Astrocyte (in vitro differentiated cells and primary cell): ENCODE results near the gene BMAL2. TPM values are rescaled to one million over a fixed set of nuclear protein-coding genes. Genes with fewer than 3 reads are reported as not detected.

Experiments used
- DNase-seq: peaks from one replicate; pipeline ENCODE4 v3.0.0-alpha.2; 2010; ENCODE audit warnings: low read depth
- FAIRE-seq: peaks from 2 replicates; lab custom pipeline; 2011; peaks lifted over from hg19 to GRCh38; lab: Jason Lieb, UNC
- H2AFZ ChIP-seq: 2 replicates; pipeline ENCODE4 v1.6.0; 2012; ENCODE audit warnings: low read depth, low read length, inconsistent platforms
- H3K27ac ChIP-seq: 2 replicates; pipeline ENCODE4 v1.5.1; 2011; ENCODE audit warnings: low read depth, low read length, inconsistent platforms
- H3K27me3 ChIP-seq: 2 replicates; pipeline ENCODE4 v1.6.0; 2011; ENCODE audit warnings: low read length, inconsistent platforms; ENCODE audit not compliant: insufficient read depth
- H3K36me3 ChIP-seq: 2 replicates; pipeline ENCODE4 v1.5.1; 2011; ENCODE audit warnings: low read length, inconsistent platforms; ENCODE audit not compliant: insufficient read depth
- H3K4me1 ChIP-seq: 2 replicates; pipeline ENCODE4 v1.5.1; 2011; ENCODE audit warnings: low read length, inconsistent platforms; ENCODE audit not compliant: insufficient read depth
- H3K4me2 ChIP-seq: 2 replicates; pipeline ENCODE4 v1.6.0; 2012; ENCODE audit warnings: low read length, inconsistent platforms
- H3K4me3 ChIP-seq: 2 replicates; pipeline ENCODE4 v1.5.1; 2011; ENCODE audit warnings: low read depth, mild to moderate bottlenecking, low read length, inconsistent platforms; ENCODE audit not compliant: insufficient read depth
- H3K79me2 ChIP-seq: 2 replicates; pipeline ENCODE4 v1.6.0; 2012; ENCODE audit warnings: mild to moderate bottlenecking, low read length, inconsistent platforms; ENCODE audit not compliant: insufficient read depth
- H3K9ac ChIP-seq: 2 replicates; pipeline ENCODE4 v1.6.0; 2012; ENCODE audit warnings: mild to moderate bottlenecking, low read length, inconsistent platforms
- H3K9me3 ChIP-seq: 2 replicates; pipeline ENCODE4 v1.5.1; 2012; ENCODE audit warnings: low read depth, mild to moderate bottlenecking, low read length, inconsistent platforms; ENCODE audit not compliant: insufficient read depth
- H4K20me1 ChIP-seq: 2 replicates; pipeline ENCODE4 v1.6.0; 2012; ENCODE audit warnings: low read length, inconsistent platforms; ENCODE audit not compliant: insufficient read depth
- H3K27ac Mint-ChIP-seq: one replicate; pipeline ENCODE4 v1.8.0; 2021; ENCODE audit warnings: mild to moderate bottlenecking, mixed read lengths; ENCODE audit not compliant: unreplicated experiment
- H3K27me3 Mint-ChIP-seq: one replicate; pipeline ENCODE4 v1.8.0; 2021; ENCODE audit warnings: low read depth, mixed read lengths; ENCODE audit not compliant: unreplicated experiment
- H3K36me3 Mint-ChIP-seq: one replicate; pipeline ENCODE4 v1.8.0; 2021; ENCODE audit warnings: low read depth, mixed read lengths; ENCODE audit not compliant: unreplicated experiment
- H3K4me1 Mint-ChIP-seq: one replicate; pipeline ENCODE4 v1.8.0; 2021; ENCODE audit warnings: low read depth, mixed read lengths; ENCODE audit not compliant: unreplicated experiment
- H3K4me3 Mint-ChIP-seq: one replicate; pipeline ENCODE4 v1.8.0; 2021; ENCODE audit warnings: mild to moderate bottlenecking, moderate library complexity, mixed read lengths; ENCODE audit not compliant: unreplicated experiment
- H3K9me3 Mint-ChIP-seq: one replicate; pipeline ENCODE4 v1.8.0; 2021; ENCODE audit warnings: mild to moderate bottlenecking, mixed read lengths; ENCODE audit not compliant: unreplicated experiment
- EZH2 ChIP-seq: IDR thresholded peaks from 2 replicates; pipeline ENCODE4 v1.6.1; 2012; ENCODE audit warnings: mild to moderate bottlenecking, low read length, inconsistent platforms; ENCODE audit not compliant: insufficient read depth
- total RNA-seq: library from RNA; stranded (reverse); gene quantifications from 2 replicates; pipeline ENCODE4 v1.2.1, GENCODE V29; 2021
- TF ChIP-seq, protein P1 (sequence below): IDR thresholded peaks from 2 replicates; pipeline ENCODE4 v1.5.1; 2011; ENCODE audit warnings: low read depth, mild to moderate bottlenecking, inconsistent platforms, low read length, moderate library complexity; ENCODE audit not compliant: insufficient read depth

Gene BMAL2
- total RNA-seq, 1 donor from 2014 or later: 13.6 TPM

DNA sequence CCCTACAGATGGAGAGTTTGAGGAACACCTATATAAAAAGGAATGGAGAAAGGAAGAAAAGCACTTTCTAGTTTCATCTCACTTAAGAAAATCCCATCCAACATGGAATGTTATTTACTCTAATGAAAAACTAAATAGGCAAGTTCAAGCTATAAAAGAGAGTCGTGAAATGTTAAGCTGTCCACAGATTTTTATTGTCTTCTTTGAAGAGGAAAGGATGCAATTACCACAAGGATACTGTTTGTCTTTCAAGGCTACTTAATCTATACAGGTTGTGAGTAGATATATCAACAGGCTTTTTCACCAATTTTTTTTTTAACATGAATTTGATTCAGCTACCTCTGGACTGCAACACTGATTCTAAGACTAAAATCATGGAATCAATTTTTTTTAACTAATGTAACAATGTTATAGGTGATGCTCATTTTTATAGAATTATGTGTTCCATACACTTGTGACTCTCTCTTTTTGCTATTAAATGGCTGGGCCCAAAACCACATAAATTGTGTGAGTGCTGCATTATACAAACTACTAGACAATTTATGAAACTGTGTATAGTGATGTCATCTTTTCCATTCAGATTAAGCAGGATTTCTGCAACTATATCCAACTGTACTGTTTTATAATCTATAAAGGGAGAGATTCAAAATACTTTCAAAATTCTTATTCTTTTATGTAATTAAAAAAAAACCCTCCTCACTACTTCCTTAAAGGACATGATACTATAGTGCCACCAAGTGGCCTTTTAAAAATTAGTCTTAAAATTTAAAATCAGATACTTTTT lies 26.8 kb upstream of the BMAL2 start:
- Histone ChIP-seq H3K4me1 (peaks cover 7% of the 10 kb centered on the region), H3K36me3 (peaks cover 41% of the 10 kb centered on the region), H3K4me2 (no peak overlapping the region), H3K4me3 (no peak overlapping the region), H3K9ac (peak overlapping the region; percentile 33), H3K79me2 (peaks cover 23% of the 10 kb centered on the region), H3K9me3 (no peaks in the 10 kb centered on the region), H2AFZ (no peak overlapping the region), H4K20me1 (peaks cover 19% of the 10 kb centered on the region), H3K27me3 (no peaks in the 10 kb centered on the region), H3K27ac (no peak overlapping the region)
- DNase-seq (peak; percentile 24), FAIRE-seq (no peak)
- Mint-ChIP-seq H3K9me3 (no peaks in the 10 kb centered on the region), H3K27me3 (no peaks in the 10 kb centered on the region), H3K4me3 (no peak overlapping the region), H3K36me3 (peaks cover 8% of the 10 kb centered on the region), H3K4me1 (peaks cover 5% of the 10 kb centered on the region), H3K27ac (no peak overlapping the region)
- no peak for TF ChIP-seq EZH2
- TF ChIP-seq, protein P1, sequence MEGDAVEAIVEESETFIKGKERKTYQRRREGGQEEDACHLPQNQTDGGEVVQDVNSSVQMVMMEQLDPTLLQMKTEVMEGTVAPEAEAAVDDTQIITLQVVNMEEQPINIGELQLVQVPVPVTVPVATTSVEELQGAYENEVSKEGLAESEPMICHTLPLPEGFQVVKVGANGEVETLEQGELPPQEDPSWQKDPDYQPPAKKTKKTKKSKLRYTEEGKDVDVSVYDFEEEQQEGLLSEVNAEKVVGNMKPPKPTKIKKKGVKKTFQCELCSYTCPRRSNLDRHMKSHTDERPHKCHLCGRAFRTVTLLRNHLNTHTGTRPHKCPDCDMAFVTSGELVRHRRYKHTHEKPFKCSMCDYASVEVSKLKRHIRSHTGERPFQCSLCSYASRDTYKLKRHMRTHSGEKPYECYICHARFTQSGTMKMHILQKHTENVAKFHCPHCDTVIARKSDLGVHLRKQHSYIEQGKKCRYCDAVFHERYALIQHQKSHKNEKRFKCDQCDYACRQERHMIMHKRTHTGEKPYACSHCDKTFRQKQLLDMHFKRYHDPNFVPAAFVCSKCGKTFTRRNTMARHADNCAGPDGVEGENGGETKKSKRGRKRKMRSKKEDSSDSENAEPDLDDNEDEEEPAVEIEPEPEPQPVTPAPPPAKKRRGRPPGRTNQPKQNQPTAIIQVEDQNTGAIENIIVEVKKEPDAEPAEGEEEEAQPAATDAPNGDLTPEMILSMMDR: peak; percentile 26

DNA sequence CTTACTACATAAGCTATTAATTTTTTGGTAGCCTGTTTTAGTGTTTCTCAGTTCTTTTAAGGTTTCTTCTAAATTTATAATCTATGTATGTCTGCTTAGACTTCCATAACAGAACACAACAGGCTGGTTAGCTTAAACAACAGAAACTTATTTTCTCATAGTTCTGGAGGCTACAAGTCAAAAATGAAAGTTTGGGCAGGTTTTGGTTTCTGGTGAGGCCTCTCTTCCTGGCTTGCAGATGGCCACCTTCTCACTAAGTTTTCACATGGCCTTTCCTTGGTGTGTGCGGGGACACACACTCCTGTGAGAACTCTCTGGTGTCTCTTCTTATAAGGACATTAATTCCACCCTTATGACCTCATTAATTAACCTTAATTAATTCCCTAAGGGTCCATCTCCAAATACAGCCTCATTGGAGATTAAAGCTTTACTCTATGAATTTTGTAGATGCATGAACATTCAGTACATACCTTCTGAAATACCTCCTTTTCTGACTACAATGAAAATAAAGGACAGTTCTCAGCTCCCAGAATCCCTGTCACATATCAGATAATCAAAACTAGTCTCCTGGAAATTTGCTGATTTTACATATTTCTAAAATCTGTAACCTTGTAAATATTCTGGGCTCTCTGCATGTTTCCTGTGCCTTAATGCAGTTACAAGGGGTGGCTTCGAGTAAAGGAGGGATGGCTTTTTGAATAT lies 23.2 kb upstream of the BMAL2 start:
- Histone ChIP-seq H2AFZ (no peak overlapping the region), H3K36me3 (peaks cover 53% of the 10 kb centered on the region), H3K27ac (no peak overlapping the region), H3K27me3 (no peaks in the 10 kb centered on the region), H3K79me2 (peaks cover 14% of the 10 kb centered on the region), H3K4me3 (no peak overlapping the region), H4K20me1 (peaks cover 11% of the 10 kb centered on the region), H3K9me3 (no peaks in the 10 kb centered on the region), H3K9ac (no peak overlapping the region), H3K4me2 (no peak overlapping the region), H3K4me1 (peaks cover 3% of the 10 kb centered on the region)
- Mint-ChIP-seq H3K27ac (no peak overlapping the region), H3K4me1 (peaks cover 2% of the 10 kb centered on the region), H3K9me3 (no peaks in the 10 kb centered on the region), H3K36me3 (peaks cover 7% of the 10 kb centered on the region), H3K4me3 (no peak overlapping the region), H3K27me3 (no peaks in the 10 kb centered on the region)
- FAIRE-seq (no peak), DNase-seq (no peak)
- TF ChIP-seq EZH2: no peak
- TF ChIP-seq, protein P1: no peak
